IMR-90 (cell line): ENCODE results near the gene PCSK1N. TPM values are rescaled to one million over a fixed set of nuclear protein-coding genes. Genes with fewer than 3 reads are reported as not detected.

Experiments
- ATAC-seq: fragments of 200-7000 bp; cut with Tn5 transposase; 2 replicates; pipeline ENCODE4 v1.9.1; 2020; ENCODE audit warnings: low read depth, mild to moderate bottlenecking, moderate library complexity
- BruUV-seq: library from RNA; stranded (reverse); fragments of 400-500 nt; replicated peaks from 2 replicates; lab custom pipeline; 2021; lab: Mats Ljungman, UMichigan
- CTCF ChIA-PET: fragments of 300-600 bp; formaldehyde crosslinking; extraction: SDS; loops from one replicate; lab custom pipeline; 2021; ENCODE audit warnings: antibody characterized with exemption; lab: Yijun Ruan, JAX
- POLR2A ChIA-PET: fragments of 300-600 bp; sonication (Branson Sonifier 250); formaldehyde crosslinking; loops from one replicate; lab custom pipeline; 2022; ENCODE audit warnings: antibody characterized with exemption; ENCODE audit not compliant: unreplicated experiment; lab: Charles Lee
- DNase-seq: peaks from one replicate; pipeline ENCODE4 v3.0.0; 2013
- H2AFZ ChIP-seq: replicated peaks from 2 replicates; pipeline ENCODE3; 2013; ENCODE audit warnings: low read length, mild to moderate bottlenecking; ENCODE audit not compliant: poor library complexity
- H2AK5ac ChIP-seq: 2 replicates; pipeline ENCODE4 v1.6.1; 2013; ENCODE audit warnings: low read depth, low read length, inconsistent platforms
- H2AK9ac ChIP-seq: replicated peaks from 2 replicates; pipeline ENCODE3; 2013; ENCODE audit warnings: mild to moderate bottlenecking, low read depth, low read length, moderate library complexity; ENCODE audit not compliant: poor library complexity
- H2BK120ac ChIP-seq: 2 replicates; pipeline ENCODE4 v1.6.1; 2013; ENCODE audit warnings: low read depth, low read length, inconsistent platforms
- H2BK15ac ChIP-seq: 3 replicates; pipeline ENCODE4 v1.6.1; 2013; ENCODE audit warnings: low read depth, low read length, inconsistent platforms
- H2BK20ac ChIP-seq: 2 replicates; pipeline ENCODE4 v1.6.1; 2013; ENCODE audit warnings: low read depth, mild to moderate bottlenecking, inconsistent platforms, low read length, moderate library complexity
- H2BK5ac ChIP-seq: 2 replicates; pipeline ENCODE4 v1.6.1; 2013; ENCODE audit warnings: mild to moderate bottlenecking, low read depth, low read length, inconsistent platforms; ENCODE audit not compliant: poor library complexity, severe bottlenecking
- H3K14ac ChIP-seq: replicated peaks from 2 replicates; pipeline ENCODE4 v1.6.1; 2013; ENCODE audit warnings: low read depth, low read length, inconsistent platforms
- H3K18ac ChIP-seq: 2 replicates; pipeline ENCODE4 v1.6.1; 2013; ENCODE audit warnings: low read depth, low read length, control low read depth
- H3K23ac ChIP-seq: 2 replicates; pipeline ENCODE4 v1.6.1; 2013; ENCODE audit warnings: low read depth, low read length, inconsistent platforms
- H3K27ac ChIP-seq: 2 replicates; pipeline ENCODE4 v1.5.1; 2013; ENCODE audit warnings: mild to moderate bottlenecking, control low read depth, low read length; ENCODE audit not compliant: insufficient read depth
- H3K27me3 ChIP-seq: 2 replicates; pipeline ENCODE4 v1.6.1; 2013; ENCODE audit warnings: low read length; ENCODE audit not compliant: control insufficient read depth, insufficient read depth
- H3K36me3 ChIP-seq: 2 replicates; pipeline ENCODE4 v1.6.1; 2013; ENCODE audit warnings: low read length, mixed read lengths; ENCODE audit not compliant: control insufficient read depth, insufficient read depth
- H3K4ac ChIP-seq: 2 replicates; pipeline ENCODE4 v1.6.1; 2013; ENCODE audit warnings: low read depth, low read length, inconsistent platforms
- H3K4me1 ChIP-seq: 2 replicates; pipeline ENCODE4 v1.6.1; 2013; ENCODE audit warnings: low read length, mixed read lengths; ENCODE audit not compliant: control insufficient read depth, insufficient read depth
- H3K4me2 ChIP-seq: 2 replicates; pipeline ENCODE4 v1.6.1; 2013; ENCODE audit warnings: low read depth, mild to moderate bottlenecking, control low read depth, low read length, moderate library complexity
- H3K4me3 ChIP-seq: 2 replicates; pipeline ENCODE4 v1.5.1; 2013; ENCODE audit warnings: low read depth, mild to moderate bottlenecking, control low read depth, low read length, moderate library complexity; ENCODE audit not compliant: insufficient read depth
- H3K56ac ChIP-seq: 2 replicates; pipeline ENCODE4 v1.6.1; 2013; ENCODE audit warnings: low read length, inconsistent platforms; ENCODE audit not compliant: insufficient read depth; ENCODE audit errors: extremely low read depth
- H3K79me1 ChIP-seq, 2 experiments: 2 replicates each; pipeline ENCODE4 v1.6.1; 2013; ENCODE audit warnings: low read length in 2 of 2, inconsistent platforms in 1 of 2, low read depth in 1 of 2
- H3K9ac ChIP-seq: 2 replicates; pipeline ENCODE4 v1.6.1; 2013; ENCODE audit warnings: low read depth, low read length, control low read depth
- H3K9me1 ChIP-seq: 2 replicates; pipeline ENCODE4 v1.6.1; 2013; ENCODE audit warnings: low read length, inconsistent platforms; ENCODE audit not compliant: insufficient read depth
- H3K9me3 ChIP-seq: 2 replicates; pipeline ENCODE4 v1.6.1; 2013; ENCODE audit warnings: low read length; ENCODE audit not compliant: control insufficient read depth, insufficient read depth
- H4K20me1 ChIP-seq: 2 replicates; pipeline ENCODE4 v1.6.1; 2013; ENCODE audit warnings: low read length, inconsistent platforms; ENCODE audit not compliant: insufficient read depth
- H4K5ac ChIP-seq: 2 replicates; pipeline ENCODE4 v1.6.1; 2013; ENCODE audit warnings: mild to moderate bottlenecking, low read depth, low read length, control low read depth
- H4K8ac ChIP-seq, 2 experiments: 2 replicates each; pipeline ENCODE4 v1.6.1; 2013; ENCODE audit warnings: low read depth in 2 of 2, low read length in 2 of 2, control low read depth in 1 of 2, inconsistent platforms in 1 of 2
- H4K91ac ChIP-seq: 2 replicates; pipeline ENCODE4 v1.6.1; 2013; ENCODE audit warnings: low read depth, low read length, inconsistent platforms; ENCODE audit not compliant: insufficient read depth
- BHLHE40 ChIP-seq: fragments of 150-350 bp; IDR thresholded peaks from 2 replicates; pipeline ENCODE4 v1.6.1; 2016; ENCODE audit warnings: mild to moderate bottlenecking, low read depth, low read length
- CEBPB ChIP-seq: IDR thresholded peaks from 2 replicates; pipeline ENCODE4 v1.6.1; 2012; ENCODE audit warnings: low read depth, low read length, improper control_type of control experiment
- MAFK ChIP-seq: IDR thresholded peaks from 2 replicates; pipeline ENCODE4 v1.6.1; 2012; ENCODE audit warnings: low read depth, low read length, improper control_type of control experiment
- MXI1 ChIP-seq: IDR thresholded peaks from 2 replicates; pipeline ENCODE4 v1.6.1; 2012; ENCODE audit warnings: low read depth, mild to moderate bottlenecking, low read length, moderate library complexity, borderline replicate concordance
- POLR2A ChIP-seq: IDR thresholded peaks from 2 replicates; pipeline ENCODE4 v1.6.1; 2012; ENCODE audit warnings: mild to moderate bottlenecking, low read depth, low read length
- RFX5 ChIP-seq: IDR thresholded peaks from 2 replicates; pipeline ENCODE4 v1.8.0; 2012; ENCODE audit warnings: low read depth, mild to moderate bottlenecking, low read length, moderate library complexity
- WGBS, 2 experiments: methylation state at CpG; one replicate each; pipeline versions ENCODE4 v1.1.5 to v1.1.7; 2013; ENCODE audit warnings: missing lambda C conversion rate in 2 of 2; ENCODE audit not compliant: insufficient read length in 1 of 2; ENCODE audit errors: extremely low coverage in 2 of 2; 5-methylcytosine and 5-hydroxymethylcytosine counted together
- dilution Hi-C: fragments of 300-500 bp; cut with HindIII; formaldehyde crosslinking; loops from one replicate; pipeline ENCODE4 v1.14.3; 2018; ENCODE audit warnings: low sequenced_read_pairs; ENCODE audit not compliant: unreplicated experiment
- in situ Hi-C: fragments of 300-500 bp; cut with MboI; formaldehyde crosslinking; loops from 3 replicates; pipeline ENCODE4 v1.14.3; 2019; ENCODE audit warnings: low sequenced_read_pairs, inconsistent platforms, mixed read lengths
- intact Hi-C: fragments of 100-400 bp; cut with micrococcal nuclease; formaldehyde crosslinking; loops from 2 replicates; pipeline ENCODE4 v1.10.0; 2022
- polyA plus RNA-seq, 3 experiments: library from polyadenylated mRNA; depleted of rRNA; stranded (reverse); fragments of >200 nt; gene quantifications; 2 replicates each; pipeline ENCODE4 v1.2.3, GENCODE V29; 2012; ENCODE audit warnings: low replicate concordance in 1 of 3
- total RNA-seq: library from RNA; depleted of rRNA; stranded (reverse); fragments of >200 nt; gene quantifications from 2 replicates; pipeline ENCODE4 v1.2.3, GENCODE V29; 2012

The PCSK1N gene
- total and polyA plus RNA-seq, 2 of the 4 experiments (the other 2 are of a cell fraction) = 0.12 TPM; not detected in 1

DNA sequence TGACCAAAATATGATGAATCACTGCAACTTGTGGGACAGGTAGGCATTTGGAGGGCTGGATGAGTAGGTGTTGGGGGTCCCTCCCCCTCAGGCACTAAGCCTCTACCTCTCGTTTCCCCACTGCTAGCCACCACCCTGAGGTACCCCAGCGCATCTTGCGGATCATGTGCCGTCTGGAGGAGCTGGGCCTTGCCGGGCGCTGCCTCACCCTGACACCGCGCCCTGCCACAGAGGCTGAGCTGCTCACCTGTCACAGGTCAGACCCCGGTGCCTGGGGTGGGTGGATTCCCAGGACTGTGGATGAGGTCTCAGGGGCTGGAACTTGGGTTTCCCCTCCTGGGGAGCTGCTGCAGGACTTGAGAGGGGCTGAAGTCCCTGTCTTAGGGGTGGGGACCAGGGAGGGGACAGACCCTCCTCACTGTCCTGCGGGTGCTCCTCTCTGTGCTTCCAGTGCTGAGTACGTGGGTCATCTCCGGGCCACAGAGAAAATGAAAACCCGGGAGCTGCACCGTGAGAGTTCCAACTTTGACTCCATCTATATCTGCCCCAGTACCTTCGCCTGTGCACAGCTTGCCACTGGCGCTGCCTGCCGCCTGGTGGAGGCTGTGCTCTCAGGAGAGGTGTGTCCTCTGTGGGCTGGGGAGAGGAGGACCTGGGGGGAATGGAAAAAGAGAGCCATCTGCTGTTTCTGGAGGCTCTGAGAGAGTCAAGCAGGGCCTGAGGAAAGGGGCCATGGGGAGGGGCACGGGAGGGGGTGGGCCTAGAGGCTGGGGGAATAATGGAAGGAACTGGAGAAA is 19.2 kb downstream of the PCSK1N start (continued):
- TF ChIP-seq RFX5 = no peak

DNA sequence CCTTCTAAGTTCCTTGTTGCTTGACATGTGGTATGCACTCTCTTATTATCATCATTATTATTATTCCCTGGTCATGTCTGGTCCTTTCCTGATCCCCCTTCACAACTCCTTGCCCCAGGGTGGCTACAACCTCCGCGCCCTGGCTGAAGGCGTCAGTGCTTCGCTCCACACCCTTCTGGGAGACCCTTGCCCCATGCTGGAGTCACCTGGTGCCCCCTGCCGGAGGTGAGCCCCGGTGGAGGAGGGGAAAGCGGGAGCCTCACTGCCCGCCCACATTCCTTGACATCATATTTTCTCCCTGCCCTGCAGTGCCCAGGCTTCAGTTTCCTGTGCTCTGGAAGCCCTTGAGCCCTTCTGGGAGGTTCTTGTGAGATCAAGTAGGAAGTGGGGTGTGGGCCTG is 20.1 kb downstream of the PCSK1N start:
- in situ Hi-C loops = no loop called here
- 81% methylated on average over 4 of the region's 8 CpGs; no CpG with 5 or more reads in 1 of the 2 experiments for WGBS, 2 experiments
- ATAC-seq = no peak

More for the DNA sequence above, 20.1 kb downstream of the PCSK1N start:
- Histone ChIP-seq H3K27ac (no peak overlapping the region), H3K4me2 (no peak overlapping the region), H4K5ac (no peak overlapping the region), H4K8ac (no peak overlapping the region), H3K56ac (no peak overlapping the region), H3K4me3 (no peak overlapping the region), H3K9me1 (no peaks in the 10 kb centered on the region), H3K79me1 (no peaks in the 10 kb centered on the region), H3K36me3 (peaks cover 19% of the 10 kb centered on the region), H3K23ac (no peak overlapping the region), H2BK120ac (no peak overlapping the region), H3K9ac (no peak overlapping the region), H2BK20ac (no peak overlapping the region), H3K14ac (no peak overlapping the region), H3K9me3 (no peaks in the 10 kb centered on the region; the same call in 1 of the 2 replicates), H2AK5ac (no peak overlapping the region), H4K91ac (no peak overlapping the region), H4K20me1 (no peaks in the 10 kb centered on the region), H3K27me3 (no peaks in the 10 kb centered on the region), H2BK15ac (no peak overlapping the region), H2BK5ac (no peak overlapping the region), H3K18ac (no peak overlapping the region), H2AK9ac (no peak overlapping the region), H2AFZ (no peak overlapping the region), H3K4me1 (no peaks in the 10 kb centered on the region), H3K4ac (no peak overlapping the region)
- intact Hi-C loops = no loop called here
- CTCF ChIA-PET = no interaction called here
- TF ChIP-seq MAFK (no peak), MXI1 (no peak), POLR2A (no peak), CEBPB (no peak), RFX5 (no peak), BHLHE40 (no peak)
- POLR2A ChIA-PET = no interaction called here
- no peak for DNase-seq
- dilution Hi-C loops = no loop called here
- BruUV-seq = no TSS peak
